GM19395 (cell line): ENCODE results near the gene WWOX.
"Not testable (repeated sequence)": the region's sequence is repeated elsewhere in the genome, so short reads cannot be mapped to it uniquely, and the experiment has no call there.

Experiments
- ATAC-seq: cut with Tn5 transposase; IDR thresholded peaks from one replicate; pipeline ENCODE4 v1.9.1; 2021; ENCODE audit warnings: mild to moderate bottlenecking, moderate library complexity; ENCODE audit not compliant: unreplicated experiment

WWOX gene

DNA sequence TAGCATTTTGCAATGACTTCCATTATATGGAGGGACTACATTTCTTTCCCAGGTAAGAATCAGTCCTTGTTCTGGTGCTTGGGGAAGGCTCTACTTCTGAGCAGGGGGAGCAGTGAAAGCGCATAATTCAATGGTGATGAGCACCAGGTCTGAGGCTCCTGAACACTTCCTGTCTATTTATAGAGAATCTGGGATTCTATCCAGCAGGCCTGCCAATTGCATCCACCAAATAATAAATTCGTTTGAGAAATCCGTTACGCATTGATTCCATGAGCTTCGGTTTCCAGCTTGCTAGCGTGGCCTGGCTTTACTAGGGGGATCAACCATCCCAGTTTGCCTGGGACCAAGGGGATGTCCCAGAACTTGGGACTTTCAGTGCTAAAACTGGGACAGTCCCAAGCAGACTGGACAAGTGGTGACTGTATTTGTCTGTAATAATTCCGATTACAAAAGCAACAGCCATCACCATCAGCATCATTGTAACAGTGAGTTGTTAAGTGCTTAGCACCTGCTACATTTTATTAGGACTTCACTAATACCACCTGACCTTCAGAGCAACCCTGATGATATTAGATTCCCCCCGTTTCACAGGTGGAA is 1151.1 kb downstream of the WWOX start:
- ATAC-seq: no peak

DNA sequence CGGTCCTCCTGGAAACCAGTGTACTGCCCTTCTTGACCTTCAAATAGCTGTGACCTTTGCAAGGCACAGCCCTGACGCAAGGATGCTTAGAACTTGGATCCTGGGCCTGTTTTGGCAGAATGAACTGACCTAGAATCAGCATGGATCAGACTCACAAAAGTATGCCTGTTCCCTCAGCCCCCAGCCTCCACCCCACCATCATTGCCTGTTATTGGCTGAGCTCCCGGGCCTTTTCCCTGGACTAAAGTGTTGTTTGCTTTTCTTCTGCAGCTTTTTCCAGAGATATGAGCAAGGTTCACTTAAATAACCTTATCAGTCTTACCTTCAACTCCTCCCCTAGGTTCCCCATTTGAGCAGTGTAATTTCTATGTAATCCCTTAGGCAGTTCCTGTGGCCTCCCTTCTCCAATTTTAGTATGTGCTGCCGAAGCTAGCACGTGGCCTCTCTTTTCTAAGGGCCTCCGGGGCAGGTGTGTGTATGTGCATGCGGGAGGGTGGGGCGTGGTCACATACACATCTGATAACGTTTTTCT is 1153.7 kb downstream of the WWOX start:
- no peak for ATAC-seq

DNA sequence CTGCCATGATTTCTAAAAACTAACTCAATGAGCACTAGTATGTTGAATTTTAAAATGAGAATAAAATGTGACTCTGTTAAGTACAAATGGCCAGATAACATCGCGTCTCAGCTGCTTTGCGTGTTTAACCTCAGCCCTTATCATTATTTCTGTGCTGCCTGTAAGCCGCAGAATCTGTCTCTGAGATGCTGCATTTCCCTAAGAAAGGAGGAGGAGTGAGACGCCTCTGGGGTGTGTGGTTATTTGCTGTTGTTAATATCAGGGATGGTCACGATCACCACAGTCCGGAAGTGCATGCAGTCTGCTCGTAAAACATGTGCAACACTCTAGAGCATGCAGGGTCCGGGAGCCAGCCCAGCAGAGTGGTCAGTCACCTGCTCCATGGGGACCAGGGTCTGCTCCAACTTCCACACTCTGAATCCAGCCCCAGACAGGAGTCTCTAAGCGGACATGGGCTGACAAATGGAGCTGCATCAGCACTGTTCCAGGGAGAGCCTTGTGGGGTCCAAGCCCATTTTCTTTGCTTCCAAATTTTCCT is 1158.6 kb downstream of the WWOX start:
- no peak for ATAC-seq

DNA sequence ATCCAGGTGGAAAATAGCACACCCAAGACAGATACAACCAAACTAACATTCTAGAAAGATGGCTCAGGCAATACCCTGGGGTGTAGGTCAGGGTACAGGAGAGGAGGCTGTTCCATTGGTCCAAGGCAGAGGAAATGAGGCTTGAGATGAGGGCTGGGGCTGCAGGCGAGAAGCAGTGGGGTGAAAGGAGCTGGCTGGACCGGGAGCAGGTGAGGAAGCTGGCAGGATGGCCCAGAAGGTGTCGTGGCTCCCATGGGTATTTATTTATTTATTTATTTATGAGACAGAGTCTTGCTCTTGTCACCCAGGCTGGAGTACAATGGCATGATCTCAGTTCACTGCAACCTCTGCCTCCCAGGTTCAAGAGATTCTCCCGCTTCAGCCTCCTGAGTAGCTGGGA is 1161.4 kb downstream of the WWOX start:
- ATAC-seq: not testable (repeated sequence)

DNA sequence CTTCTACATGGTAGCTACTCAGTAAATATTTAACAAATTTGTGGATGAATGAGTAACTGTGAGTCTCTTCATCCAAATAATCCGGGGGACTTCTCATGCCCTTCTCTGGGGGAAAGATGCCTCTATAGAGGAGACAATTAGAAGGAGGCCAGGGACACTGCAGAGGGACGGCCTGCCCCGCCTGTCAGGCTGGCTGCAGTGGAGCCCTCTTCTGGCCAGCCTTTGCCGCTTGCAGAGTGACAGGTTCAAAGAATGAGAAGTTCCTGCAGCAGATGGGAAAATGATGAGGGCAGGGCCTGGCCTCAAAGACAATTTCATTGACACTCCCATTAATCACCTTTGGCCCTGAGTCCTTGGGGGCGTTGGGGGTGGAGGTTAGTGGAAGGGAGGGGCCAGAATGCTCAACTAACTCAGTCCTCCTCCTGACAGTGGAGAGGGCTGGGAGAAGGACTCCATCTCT is 1162.1 kb downstream of the WWOX start:
- ATAC-seq: no peak

DNA sequence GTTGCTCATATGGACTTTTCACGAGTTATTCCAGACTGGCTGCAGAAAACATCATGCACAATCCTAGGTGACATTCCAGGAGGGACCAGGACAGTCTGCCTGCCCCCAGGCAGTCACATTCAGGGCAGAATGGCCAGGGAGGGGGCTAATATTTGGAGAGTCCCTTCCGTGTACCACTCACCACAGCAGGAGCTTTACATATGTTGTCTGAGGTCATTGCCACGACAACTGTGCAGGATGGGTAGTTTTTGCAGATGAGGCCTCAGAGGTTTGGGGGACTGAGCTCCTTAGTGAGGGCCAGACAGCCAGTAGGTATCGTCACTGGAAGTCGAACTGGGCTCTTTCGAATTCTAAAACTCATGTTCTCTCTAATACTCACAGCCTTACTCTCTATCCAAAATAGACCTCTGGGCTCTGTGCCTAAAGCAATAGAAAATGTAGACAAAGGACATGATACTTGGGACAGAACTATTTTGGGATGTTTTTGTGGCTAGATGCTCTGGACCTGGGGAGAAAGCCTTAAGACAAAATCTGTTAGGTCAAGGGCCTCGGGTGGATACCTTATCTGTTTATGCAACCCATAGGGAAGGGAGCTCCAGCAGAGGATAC is 1162.6 kb downstream of the WWOX start:
- no peak for ATAC-seq
